Fibroblast of skin of left quadriceps (primary cell): Measurements from ENCODE around the gene CT47C1.

ENCODE experiments used
- DNase-seq, 2 experiments: peaks; one replicate each; pipeline ENCODE4 v3.0.0-alpha.2; 2013; ENCODE audit warnings: low read depth in 2 of 2

The CT47C1 gene

DNA sequence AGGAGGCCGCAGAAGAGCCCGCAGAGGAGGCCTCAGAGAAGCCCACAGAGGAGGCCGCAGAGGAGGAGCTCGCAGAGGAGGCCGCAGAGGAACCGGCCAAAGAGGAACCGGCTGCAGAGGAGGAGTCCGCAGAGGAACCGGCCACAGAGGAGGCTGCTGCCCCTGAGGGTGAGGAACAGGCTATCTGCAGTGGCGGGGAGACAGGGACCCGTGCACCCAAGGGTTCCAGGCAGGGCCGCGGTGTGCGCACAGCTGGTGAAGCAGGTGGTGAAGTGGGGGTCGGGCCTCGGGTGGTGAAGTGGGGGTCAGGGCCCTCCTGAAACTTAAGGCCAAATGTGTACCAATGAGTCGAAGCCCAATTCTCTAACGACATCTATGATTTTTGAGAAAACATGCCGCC is 1.1 kb downstream of the CT47C1 start:
- DNase-seq: no peak

DNA sequence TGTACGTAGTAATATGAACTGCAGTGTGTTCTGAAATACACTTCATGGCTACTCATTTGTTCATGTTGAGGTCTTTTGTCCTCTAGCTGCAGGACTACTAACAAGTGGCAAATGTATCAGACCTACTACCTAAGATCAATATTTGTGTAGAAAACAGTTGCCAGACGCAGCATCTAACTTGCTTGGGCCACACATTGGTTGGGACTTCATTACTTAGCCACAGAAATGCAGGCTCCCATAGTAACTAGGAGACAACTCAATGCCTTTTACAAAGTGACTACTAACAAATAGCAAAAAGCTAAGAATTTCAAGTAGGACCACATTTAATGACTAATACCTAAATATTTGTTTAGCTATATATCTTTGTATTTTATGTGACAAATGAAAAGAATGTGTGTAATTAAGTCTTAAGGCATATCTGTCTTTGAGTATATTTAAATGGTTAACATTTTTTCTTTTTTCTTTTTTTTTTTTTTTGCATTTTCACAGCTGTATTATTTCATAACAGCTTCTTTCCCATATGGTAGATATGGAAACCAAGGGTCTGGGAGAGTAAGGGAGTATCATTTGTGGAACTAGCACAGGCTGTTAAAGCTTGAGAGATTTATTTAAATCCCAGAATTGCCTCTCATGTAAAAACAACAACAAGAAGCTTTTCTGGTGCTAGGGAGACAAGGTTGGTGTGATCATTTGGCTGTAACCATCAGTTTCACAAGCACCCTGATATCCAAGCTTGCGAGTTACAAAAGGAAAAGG is 2.7 kb downstream of the CT47C1 start:
- no peak for DNase-seq

DNA sequence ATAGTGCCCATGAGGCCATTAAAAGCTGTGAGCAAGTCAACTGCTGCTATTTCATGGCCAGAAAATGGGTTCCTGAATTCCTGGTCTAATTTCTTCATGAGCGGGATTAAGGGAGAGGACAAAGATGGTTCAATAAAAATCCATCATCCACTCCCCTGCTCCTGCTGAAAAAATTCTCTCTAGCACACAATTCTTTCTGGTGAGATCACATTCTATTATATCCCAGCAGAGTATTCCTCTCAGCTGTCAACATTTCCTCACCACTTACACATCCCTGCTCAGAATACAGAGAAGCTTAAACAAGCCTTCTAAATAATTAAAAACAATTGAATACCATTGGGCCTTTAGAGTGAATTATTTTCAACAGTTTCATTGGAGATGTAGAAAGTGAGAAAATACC is 9.5 kb downstream of the CT47C1 start:
- no peak for DNase-seq

DNA sequence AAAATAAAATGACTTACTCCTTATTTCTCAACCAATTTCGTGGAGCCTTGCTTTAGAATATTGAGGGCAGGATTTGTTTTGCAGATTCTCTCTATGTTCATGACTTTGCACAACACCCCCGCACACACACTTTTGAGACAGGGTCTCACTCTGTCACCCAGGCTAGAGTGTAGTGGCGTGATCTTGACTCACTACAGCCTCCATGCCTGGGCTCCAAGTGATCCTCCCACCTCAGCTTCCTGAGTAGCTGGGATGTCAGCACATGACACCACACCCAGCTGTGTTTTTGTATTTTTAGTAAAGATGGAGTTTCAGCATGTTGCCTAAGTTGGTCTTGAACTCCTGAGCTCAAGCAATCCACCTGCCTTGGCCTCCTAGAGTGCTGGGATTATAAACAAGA is 12.0 kb downstream of the CT47C1 start:
- no peak for DNase-seq

DNA sequence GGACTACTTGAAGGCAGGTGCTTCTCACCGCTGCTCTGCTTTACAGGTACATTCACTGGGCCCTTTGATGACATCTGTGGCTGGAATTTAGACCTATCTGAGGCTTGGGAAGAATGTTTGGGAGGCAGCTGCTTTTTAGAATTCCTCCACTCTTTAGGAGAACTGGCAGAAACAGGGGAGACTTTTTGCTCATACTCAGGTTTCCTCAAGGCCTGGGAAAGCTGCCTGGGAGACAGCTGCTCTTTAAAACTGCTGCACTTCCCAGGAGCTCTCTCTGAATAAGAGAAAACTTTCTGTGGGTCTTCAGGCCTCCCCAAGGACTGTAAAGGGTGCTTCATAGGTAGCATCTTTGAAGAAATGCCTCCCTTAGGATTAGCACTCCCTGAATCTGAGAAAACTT is 14.3 kb downstream of the CT47C1 start:
- no peak for DNase-seq

DNA sequence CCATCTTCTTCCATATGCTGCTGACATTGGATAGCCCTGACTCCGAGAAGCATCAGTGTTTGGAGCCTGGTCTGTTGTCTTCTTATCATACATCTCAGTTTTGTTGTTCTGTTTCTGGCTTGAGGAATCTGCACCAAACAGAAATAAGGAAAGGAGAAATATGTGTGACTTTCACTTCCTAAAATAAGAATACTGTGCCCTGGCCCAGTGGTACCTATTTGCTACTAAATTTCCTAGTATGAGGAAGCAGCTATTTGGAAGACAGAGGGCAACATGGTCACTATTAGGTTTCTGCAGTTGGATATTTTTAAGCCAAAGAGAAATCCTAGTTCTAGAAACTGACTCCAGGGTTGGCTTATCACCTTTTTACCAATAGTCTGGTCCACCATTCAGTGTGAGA is 16.8 kb downstream of the CT47C1 start:
- no peak for DNase-seq

DNA sequence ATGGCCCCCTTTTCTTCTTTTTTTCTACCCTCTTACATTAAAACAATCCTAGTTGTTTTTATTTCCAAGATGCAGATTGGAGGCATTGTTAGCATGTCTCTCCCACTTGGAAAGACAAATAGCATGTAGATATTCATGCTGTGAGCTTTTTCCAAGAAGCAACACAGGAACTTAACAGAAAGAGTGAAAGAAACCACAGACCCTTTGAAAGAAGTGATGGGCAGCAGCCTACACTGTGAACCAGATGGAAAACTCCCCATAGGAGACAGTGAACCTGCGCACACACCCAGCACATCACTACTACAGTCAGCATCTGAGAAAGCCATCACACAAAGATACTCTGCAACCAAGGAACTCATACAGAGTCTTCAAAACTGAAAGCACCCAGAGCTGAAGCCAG is 17.8 kb downstream of the CT47C1 start:
- DNase-seq: no peak

DNA sequence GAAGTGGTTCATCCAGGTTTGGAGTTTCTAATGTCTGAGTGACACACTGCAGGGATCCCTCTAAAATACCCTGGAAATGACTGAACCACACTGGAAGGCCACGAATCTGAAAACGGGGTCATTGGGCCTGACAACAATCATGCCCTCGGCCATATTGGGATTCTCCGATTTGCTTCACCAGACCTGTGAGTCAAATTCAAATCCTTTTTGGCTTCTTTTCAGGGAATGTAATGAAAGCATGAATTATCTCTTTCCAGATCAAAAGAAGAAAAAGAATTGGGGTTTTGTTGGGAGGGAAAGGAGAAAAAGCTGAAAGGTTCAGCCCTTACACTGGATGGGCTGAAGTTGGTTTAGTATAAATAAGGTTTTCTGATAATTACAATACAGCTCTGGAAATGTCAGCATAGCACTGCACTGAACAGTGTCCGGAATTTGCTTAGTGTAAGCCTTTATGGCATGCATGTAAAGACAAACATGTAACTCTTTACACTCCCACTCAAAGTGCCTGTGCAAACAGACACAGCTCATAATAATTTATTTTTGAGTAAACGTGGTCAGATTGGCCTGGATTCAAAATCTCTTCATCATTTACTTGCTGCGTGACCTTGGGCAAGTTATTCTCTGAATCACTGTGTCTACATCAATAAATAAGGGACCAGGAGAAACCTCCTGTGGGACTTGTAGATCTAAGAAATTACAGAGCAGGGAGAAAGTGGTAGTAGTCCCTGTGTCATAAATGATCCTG is 21.4 kb downstream of the CT47C1 start:
- DNase-seq: peak in 1 of 2 experiments; percentile 2

DNA sequence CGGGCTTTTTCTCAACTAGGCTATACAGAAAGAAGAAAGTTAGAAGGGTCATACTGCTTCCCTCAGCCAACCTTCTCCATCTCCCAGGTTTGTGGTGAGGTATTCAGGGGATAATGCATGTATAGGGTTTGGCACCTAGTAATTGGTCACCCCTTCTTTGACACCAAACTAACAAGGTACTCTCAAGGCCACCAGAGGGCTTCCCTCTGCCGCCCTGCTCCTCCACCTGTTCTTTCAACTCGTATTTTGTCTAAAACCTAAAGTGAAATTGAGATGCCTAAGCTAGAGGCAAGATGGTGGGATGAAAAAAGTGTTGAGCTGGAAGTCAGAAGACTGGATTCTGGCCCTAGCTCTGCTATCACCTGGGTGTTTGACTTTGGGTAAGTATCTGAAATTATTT is 22.0 kb downstream of the CT47C1 start:
- DNase-seq: no peak

DNA sequence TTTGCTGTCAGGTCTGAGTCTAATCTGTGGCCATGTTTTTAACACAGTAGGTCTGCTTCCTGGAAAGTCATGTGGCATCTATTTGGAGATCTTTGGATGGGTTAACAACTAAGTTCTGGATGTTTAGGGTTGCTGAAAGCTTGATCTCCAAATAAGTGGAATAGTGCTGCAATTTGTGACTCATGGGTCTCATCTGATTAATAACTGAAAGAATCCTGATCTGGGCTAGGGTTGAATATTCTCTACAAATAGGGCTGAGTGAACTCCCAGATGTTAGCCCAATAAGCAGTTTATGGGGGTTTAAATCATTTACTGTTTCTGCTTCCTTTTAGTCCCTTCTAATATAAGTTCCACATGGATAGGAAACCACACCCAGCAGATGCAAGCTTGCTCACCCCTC is 23.1 kb downstream of the CT47C1 start:
- DNase-seq: peak in 1 of 2 experiments; percentile 1

DNA sequence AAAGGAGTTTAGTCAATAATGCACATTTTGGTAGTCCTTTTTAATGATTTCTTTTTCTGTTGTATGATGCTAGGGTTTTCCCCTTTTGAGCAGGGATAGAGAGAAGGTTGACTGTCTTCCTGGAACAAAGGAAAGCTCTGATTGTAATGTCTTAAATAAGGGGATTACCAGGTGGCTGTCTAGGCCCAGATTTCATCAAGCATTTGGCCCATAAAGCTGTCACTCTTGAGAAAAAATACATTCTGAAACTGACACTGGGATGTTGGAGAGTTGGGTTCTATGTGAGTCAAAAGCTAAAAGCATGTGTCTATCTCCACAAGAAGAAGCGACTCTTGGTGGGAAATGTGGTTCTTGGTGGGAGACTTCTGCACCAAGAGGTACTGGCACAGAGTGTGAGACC is 28.4 kb downstream of the CT47C1 start:
- DNase-seq: no peak

DNA sequence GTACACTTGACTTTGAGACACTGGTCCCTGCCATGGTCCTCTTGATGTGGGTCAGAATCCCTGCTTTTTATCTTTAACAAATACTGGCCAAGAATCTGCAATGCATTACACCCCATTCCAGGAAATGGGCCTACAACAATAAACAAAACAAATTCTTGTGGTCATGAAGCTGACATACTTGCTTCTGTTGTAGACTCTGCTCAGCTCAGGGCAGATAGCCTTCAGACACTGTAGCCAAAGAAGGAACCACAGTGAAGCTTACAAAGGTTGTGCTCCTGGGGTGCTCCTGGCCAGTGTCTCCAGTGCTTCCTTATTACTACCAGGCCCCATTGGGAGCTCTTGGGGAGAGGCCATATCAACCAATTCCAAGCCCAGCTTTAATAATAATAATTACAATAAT is 33.0 kb downstream of the CT47C1 start:
- DNase-seq: no peak

DNA sequence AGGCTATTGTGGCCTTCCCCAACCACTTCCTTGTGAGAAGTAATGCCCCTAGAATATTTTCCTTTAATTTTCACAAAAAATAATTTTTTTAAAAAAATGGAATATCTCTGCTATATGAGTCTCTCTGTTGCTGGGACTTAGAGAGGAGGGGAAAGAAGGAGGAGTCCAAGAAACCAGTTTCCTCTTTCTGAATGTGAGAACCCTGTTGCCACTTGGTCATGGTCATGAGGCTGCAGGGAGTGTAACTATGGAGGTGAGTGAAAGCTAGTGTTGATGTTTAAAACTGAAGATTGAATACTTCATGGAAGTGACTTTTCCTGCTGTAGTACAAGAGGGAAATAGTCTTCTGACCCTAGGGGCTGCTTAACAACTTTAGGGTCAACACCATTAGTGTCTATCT is 34.4 kb downstream of the CT47C1 start:
- no peak for DNase-seq

DNA sequence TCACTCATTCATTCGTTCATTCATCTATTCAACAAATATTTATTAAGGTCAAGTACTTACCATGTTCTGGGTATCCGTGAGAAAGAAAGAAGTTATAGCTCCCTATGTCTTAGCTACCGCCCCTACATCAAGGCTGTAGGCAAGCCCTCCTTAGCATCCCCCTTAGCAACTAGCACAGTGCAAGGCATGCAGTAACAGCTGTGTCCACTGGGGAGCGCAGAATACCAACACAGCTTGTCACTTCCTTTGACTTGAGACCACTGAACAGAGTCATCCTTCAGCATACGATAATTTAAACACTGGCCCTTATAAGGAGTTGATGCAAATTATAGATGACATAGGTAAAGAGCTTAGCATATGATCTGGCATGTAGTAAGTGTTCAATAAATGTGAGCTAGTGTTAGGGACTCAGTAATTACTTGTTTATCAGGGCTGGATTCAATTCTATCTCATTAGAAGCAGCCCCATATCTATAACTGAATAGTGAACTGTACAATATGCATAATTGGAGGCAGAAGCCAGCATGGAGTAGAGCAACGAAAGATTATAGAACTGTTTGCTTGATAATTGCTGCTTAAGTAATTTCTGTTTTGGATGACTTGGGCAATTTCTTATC is 46.1 kb downstream of the CT47C1 start:
- peak in 1 of 2 experiments; percentile 13 for DNase-seq

DNA sequence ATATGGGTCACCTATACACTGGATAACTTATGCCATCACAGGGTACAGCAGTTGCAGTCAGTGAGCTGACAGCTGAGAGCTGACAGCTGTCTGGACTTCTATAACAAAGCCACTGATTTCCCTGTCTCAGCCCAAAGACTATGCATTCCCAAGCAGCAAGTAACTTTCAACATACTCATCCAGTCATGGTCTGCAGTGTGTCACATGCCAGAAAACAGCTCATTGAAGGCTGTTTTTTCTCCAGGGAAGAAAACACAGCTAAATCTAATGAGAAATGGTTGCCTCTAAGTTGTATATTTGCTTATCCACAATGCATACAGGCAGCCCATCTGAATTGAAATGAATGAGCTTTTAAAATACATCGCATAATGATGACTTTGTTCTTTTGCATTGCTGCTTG is 48.5 kb downstream of the CT47C1 start:
- DNase-seq: no peak
